Heart left ventricle (tissue), 16 donors: Measurements from ENCODE around the gene TNS1. TPM values are rescaled to one million over a fixed set of nuclear protein-coding genes. Genes with fewer than 3 reads are reported as not detected.

Experiments
- ATAC-seq, 4 donors: fragments of 200-7000 bp; cut with Tn5 transposase; one replicate each; pipeline ENCODE4 v1.9.1; 2020 to 2022; ENCODE audit warnings: moderate library complexity in 4 of 4, mild to moderate bottlenecking in 3 of 4, moderate number of reproducible peaks in 1 of 4
- DNase-seq, 5 donors: peaks; one replicate each; pipeline ENCODE4 v3.0.0-alpha.2; 2020
- H3K27ac ChIP-seq, 12 donors: fragments of 200-600 bp; sonication (generic) in 4 of 12; one replicate each; pipeline versions ENCODE4 v1.5.0 to v1.8.0; 2016 to 2022; ENCODE audit warnings: mild to moderate bottlenecking in 2 of 12
- H3K27me3 ChIP-seq, 9 donors: fragments of 200-600 bp; sonication (generic) in 2 of 9; one replicate each; pipeline versions ENCODE4 v1.5.1 to v1.8.0; 2016 to 2022; ENCODE audit warnings: mild to moderate bottlenecking in 3 of 9
- H3K36me3 ChIP-seq, 9 donors: fragments of 200-600 bp; sonication (generic) in 2 of 9; one replicate each; pipeline versions ENCODE4 v1.5.0 to v1.8.0; 2018 to 2022; ENCODE audit warnings: mild to moderate bottlenecking in 2 of 9
- H3K4me1 ChIP-seq, 12 donors: fragments of 200-600 bp; sonication (generic) in 4 of 12; one replicate each; pipeline versions ENCODE4 v1.5.0 to v1.8.0; 2016 to 2022; ENCODE audit warnings: mild to moderate bottlenecking in 3 of 12
- H3K4me3 ChIP-seq, 12 donors: fragments of 200-600 bp; sonication (generic) in 4 of 12; one replicate each; pipeline versions ENCODE4 v1.5.0 to v1.8.0; 2017 to 2022; ENCODE audit warnings: mild to moderate bottlenecking in 9 of 12, moderate library complexity in 4 of 12
- H3K9me3 ChIP-seq, 12 donors: fragments of 200-600 bp; sonication (generic) in 4 of 12; one replicate each; pipeline versions ENCODE4 v1.5.0 to v1.8.0; 2016 to 2022; ENCODE audit warnings: mild to moderate bottlenecking in 1 of 12
- CTCF ChIP-seq, 12 donors: fragments of 200-600 bp; sonication (generic) in 4 of 12; IDR thresholded peaks; one replicate each; pipeline versions ENCODE4 v1.5.0 to v1.8.0; 2018 to 2022; ENCODE audit warnings: antibody characterized with exemption in 12 of 12, mild to moderate bottlenecking in 5 of 12
- POLR2A ChIP-seq, 2 donors: fragments of 450-650 bp; IDR thresholded peaks; one replicate each; pipeline ENCODE4 v1.6.1; 2017; ENCODE audit warnings: antibody characterized with exemption in 2 of 2, mild to moderate bottlenecking in 2 of 2, moderate library complexity in 2 of 2
- WGBS, 4 donors: extraction: QIAGEN DNeasy Blood & Tissue Kit in 2 of 4; methylation state at CpG; one replicate each; pipeline versions ENCODE4 v1.1.5 to v1.1.7; 2013 to 2018; 5-methylcytosine and 5-hydroxymethylcytosine counted together
- intact Hi-C, 10 donors: fragments of 100-400 bp; cut with DNase I; formaldehyde crosslinking; loops; one replicate each; pipeline versions ENCODE4 v1.11.1 to v1.14.2; 2022
- polyA plus RNA-seq, 2 donors: library from polyadenylated mRNA; stranded (reverse); fragments of 200-250 nt; gene quantifications; one replicate each; pipeline ENCODE4 v1.2.3, GENCODE V29; 2013
- total RNA-seq, 9 donors: library from RNA; depleted of rRNA in 2 of 9; stranded (reverse); fragments of >200 nt in 2 of 9; fragmentation: NEBNext Ultra II Directional in 3 of 9; extraction: Animal tissue kit (Norgen Biotek cat#: 25700) in 3 of 9; gene quantifications; one replicate each; pipeline versions ENCODE4 v1.1.0 to v1.2.4, GENCODE V29; 2016 to 2023
- donor health status: ischemic (EF 13 %, LVEDD 7.1; RV severe dilation, severe dysfunction).
- donor health status: healthy with polysubstance abuse.
- donor health status: DM: no; HTN: yes; CAD: no.
- donor health status: DM: no; HTN: no; CAD: no.
- donor health status: ischemic (EF 25% LVEDD 6.9; RV normal size, moderate dysfunction).
- donor health status: ischemic (EF 25% LVEDD 5.7; RV mildly dilated, moderate dysfunction).
- donor health status: healthy.
- donor health status: DM: yes; HTN: yes; CAD: no.
- donor health status: ischemic (EF 35%, LVEDD 5.7; RV mildly dilated, moderate dysfunction).
- donor health status: nonischemic (EF 11% LVEDD 7.7; RV severe dilation, severe dysfunction).
- donor health status: DM: yes; HTN: yes; CAD: no.
- donor health status: PGD.
- donor health status: ischemic (EF 29% LVEDD 5.4; RV normal size, mild dysfunction).
- donor health status: nonischemic (EF 23%, LVEDD 6.1; RV moderate dilation, normal function).

Gene TNS1
- total and polyA plus RNA-seq, 11 donors = 243 to 899 (median 669) TPM

GRCh38 chr2:217783243-217783642 is 219.6 kb downstream of the TNS1 start:
- ATAC-seq = no peak
- no peak for DNase-seq
- H3K36me3 ChIP-seq = peaks cover 0 to 26% (median 9%) of the 10 kb centered on the region in 9 donors
- H3K4me1 ChIP-seq = peaks cover 0 to 8% (median 4%) of the 10 kb centered on the region in 12 donors
- no peak overlapping the region for H3K27ac ChIP-seq
- H3K4me3 ChIP-seq = no peak overlapping the region
- TF ChIP-seq CTCF (IDR thresholded peaks at IDR 0.05) (no peak), POLR2A (IDR thresholded peaks at IDR 0.05) (no peak)
- H3K9me3 ChIP-seq = peaks cover 0 to 12% (median 0%) of the 10 kb centered on the region in 12 donors
- H3K27me3 ChIP-seq = no peaks in the 10 kb centered on the region
- intact Hi-C loops = loop anchor here in 3 of 10 donors (10.0 kb wide), 2 partner anchors 252 to 282 kb away; partner anchors contain the start of gene RUFY4 (in 2 of the 3)

GRCh38 chr2:217777906-217778305 is 224.9 kb downstream of the TNS1 start:
- Histone ChIP-seq H3K27ac (no peak overlapping the region), H3K36me3 (peaks cover 0 to 21% (median 4%) of the 10 kb centered on the region in 9 donors), H3K4me1 (no peaks in the 10 kb centered on the region), H3K9me3 (peaks cover 0 to 3% (median 0%) of the 10 kb centered on the region in 12 donors), H3K4me3 (no peak overlapping the region), H3K27me3 (no peaks in the 10 kb centered on the region)
- DNase-seq (no peak), ATAC-seq (peak in 1 of 4 donors; percentile 50)
- TF ChIP-seq POLR2A (IDR thresholded peaks at IDR 0.05) (no peak), CTCF (IDR thresholded peaks at IDR 0.05) (no peak)
- intact Hi-C loops = no loop called here

- DNase-seq (no peak), ATAC-seq (no peak)
- no peak for TF ChIP-seq POLR2A (IDR thresholded peaks at IDR 0.05)
- TF ChIP-seq CTCF (IDR thresholded peaks at IDR 0.05) = no peak
- Histone ChIP-seq H3K27ac (no peak overlapping the region), H3K9me3 (no peaks in the 10 kb centered on the region), H3K36me3 (peaks cover 0 to 14% (median 4%) of the 10 kb centered on the region in 9 donors), H3K4me3 (no peak overlapping the region), H3K4me1 (no peaks in the 10 kb centered on the region), H3K27me3 (no peaks in the 10 kb centered on the region)
- intact Hi-C loops = no loop called here
Observed at GRCh38 chr2:217776631-217777030, 226.2 kb downstream of the TNS1 start.

- DNase-seq (no peak), ATAC-seq (no peak)
- WGBS, 4 donors = 75 to 82% (median 78%) methylated on average over 4 of the region's 4 CpGs
- TF ChIP-seq POLR2A (IDR thresholded peaks at IDR 0.05) = no peak
- TF ChIP-seq CTCF (IDR thresholded peaks at IDR 0.05) = no peak
- no peak overlapping the region for H3K4me3 ChIP-seq
- H3K4me1 ChIP-seq = no peaks in the 10 kb centered on the region
- intact Hi-C loops = no loop called here
- H3K27me3 ChIP-seq = no peaks in the 10 kb centered on the region
- H3K36me3 ChIP-seq = peaks cover 0 to 11% (median 4%) of the 10 kb centered on the region in 9 donors
- H3K27ac ChIP-seq = no peak overlapping the region
- no peaks in the 10 kb centered on the region for H3K9me3 ChIP-seq
Observed at GRCh38 chr2:217775920-217776503, 226.8 kb downstream of the TNS1 start.
